HCT116 (cell line): ENCODE results near the gene DPP4. TPM values are rescaled to one million over a fixed set of nuclear protein-coding genes. Genes with fewer than 3 reads are reported as not detected.
A peak's percentile ranks its signal among the peaks of the same experiment; 100 is the strongest.

Experiments
- ATAC-seq: fragments of 200-7000 bp; cut with Tn5 transposase; 2 replicates; pipeline ENCODE4 v1.9.1; 2020; ENCODE audit warnings: mild to moderate bottlenecking, moderate library complexity
- BruUV-seq: library from RNA; stranded (reverse); fragments of 400-500 nt; replicated peaks from 2 replicates; lab custom pipeline; 2021; lab: Mats Ljungman, UMichigan
- CTCF ChIA-PET: fragments of 300-600 bp; sonication (Branson Sonifier 250); formaldehyde crosslinking; loops from one replicate; lab custom pipeline; 2021; ENCODE audit warnings: antibody characterized with exemption; lab: Charles Lee
- POLR2A ChIA-PET: fragments of 300-600, 350-600 bp; sonication (Branson Sonifier 250); formaldehyde crosslinking; loops from one replicate; lab custom pipeline; 2021; ENCODE audit warnings: antibody characterized with exemption; lab: Charles Lee
- RAD21 ChIA-PET, 2 experiments: fragments of 300-600 bp; sonication (Branson Sonifier 250); formaldehyde crosslinking; loops; one replicate each; lab custom pipeline; 2023; ENCODE audit warnings: low total read pairs in 2 of 2; ENCODE audit not compliant: uncharacterized antibody in 2 of 2, unreplicated experiment in 2 of 2, low non-redundant PET in 1 of 2; lab: Charles Lee
- DNase-seq: peaks from one replicate; pipeline ENCODE4 v3.0.0-alpha.2; 2010; ENCODE audit warnings: low read depth, low spot score
- H2AFZ ChIP-seq: fragments of 200-600 bp; shearing (Covaris generic), sonication (generic); 2 replicates; pipeline ENCODE4 v1.6.1; 2017; ENCODE audit warnings: low read depth, mixed run types, mixed read lengths, antibody characterized with exemption, low read length; ENCODE audit not compliant: poor library complexity, severe bottlenecking
- H3K27ac ChIP-seq: 2 replicates; pipeline ENCODE4 v1.5.1; 2012; ENCODE audit warnings: low read depth, low read length
- H3K27me3 ChIP-seq: fragments of 200-600 bp; sonication (generic); 2 replicates; pipeline ENCODE4 v1.6.1; 2016; ENCODE audit warnings: mixed run types, low read length, mixed read lengths; ENCODE audit not compliant: insufficient read depth
- H3K36me3 ChIP-seq, 2 experiments: fragments of 200-500 bp in 1 of 2; fragments of 200-600 bp in 1 of 2; sonication (Bioruptor generic) in 1 of 2; sonication (generic) in 1 of 2; 2 replicates each; pipeline versions ENCODE4 v1.5.1 to v1.6.1; 2014 to 2016; ENCODE audit warnings: low read length in 2 of 2, inconsistent platforms in 1 of 2, mixed read lengths in 1 of 2, mixed run types in 1 of 2; ENCODE audit not compliant: insufficient read depth in 2 of 2, control insufficient read depth in 1 of 2
- H3K4me1 ChIP-seq, 2 experiments: fragments of 200-600 bp in 1 of 2; sonication (generic) in 1 of 2; 2 replicates each; pipeline versions ENCODE4 v1.5.1 to v1.6.1; 2012 to 2017; ENCODE audit warnings: low read length in 2 of 2, inconsistent platforms in 1 of 2, mild to moderate bottlenecking in 1 of 2, mixed read lengths in 1 of 2, mixed run types in 1 of 2, moderate library complexity in 1 of 2; ENCODE audit not compliant: insufficient read depth in 2 of 2, control insufficient read depth in 1 of 2
- H3K4me2 ChIP-seq: fragments of 200-600 bp; sonication (generic); 2 replicates; pipeline ENCODE4 v1.6.1; 2017; ENCODE audit warnings: mixed run types, low read length, mixed read lengths
- H3K4me3 ChIP-seq, 2 experiments: fragments of 200-600 bp in 1 of 2; sonication (generic) in 1 of 2; replicated peaks in 1 of 2; 2 replicates each; pipeline ENCODE4 v1.5.1; 2011 to 2016; ENCODE audit warnings: low read length in 2 of 2, control low read depth in 1 of 2, low read depth in 1 of 2, mild to moderate bottlenecking in 1 of 2, mixed read lengths in 1 of 2, mixed run types in 1 of 2
- H3K79me2 ChIP-seq: fragments of 200-600 bp; sonication (generic); 2 replicates; pipeline ENCODE4 v1.6.1; 2017; ENCODE audit warnings: mild to moderate bottlenecking, mixed run types, low read length, moderate library complexity, mixed read lengths; ENCODE audit not compliant: insufficient read depth
- H3K9ac ChIP-seq: fragments of 200-600 bp; sonication (generic); 2 replicates; pipeline ENCODE4 v1.6.1; 2016; ENCODE audit warnings: low read length, mixed read lengths
- H3K9me2 ChIP-seq: fragments of 200-600 bp; sonication (generic), shearing (Covaris generic); 2 replicates; pipeline ENCODE4 v1.6.1; 2017; ENCODE audit warnings: mixed run types, mild to moderate bottlenecking, moderate library complexity; ENCODE audit not compliant: insufficient read depth
- H3K9me3 ChIP-seq, 2 experiments: fragments of 200-500 bp in 1 of 2; fragments of 200-600 bp in 1 of 2; sonication (Bioruptor generic) in 1 of 2; sonication (generic) in 1 of 2; 2 replicates each; pipeline ENCODE4 v1.6.1; 2014 to 2017; ENCODE audit warnings: low read length in 2 of 2, mixed read lengths in 2 of 2, inconsistent platforms in 1 of 2, low read depth in 1 of 2, mild to moderate bottlenecking in 1 of 2, mixed run types in 1 of 2, moderate library complexity in 1 of 2; ENCODE audit not compliant: control insufficient read depth in 1 of 2, insufficient read depth in 1 of 2
- H4K20me1 ChIP-seq: fragments of 200-600 bp; sonication (generic), shearing (Covaris generic); 2 replicates; pipeline ENCODE4 v1.6.1; 2017; ENCODE audit warnings: mixed run types, mild to moderate bottlenecking, moderate library complexity; ENCODE audit not compliant: insufficient read depth
- CBX3 ChIP-seq: IDR thresholded peaks from 2 replicates; pipeline ENCODE4 v1.6.1; 2012; ENCODE audit warnings: low read depth
- EGR1 ChIP-seq: IDR thresholded peaks from 2 replicates; pipeline ENCODE4 v1.6.1; 2012; ENCODE audit warnings: low read depth
- ELF1 ChIP-seq: IDR thresholded peaks from 2 replicates; pipeline ENCODE4 v1.6.1; 2012; ENCODE audit warnings: low read depth, borderline replicate concordance
- RAD21 ChIP-seq: IDR thresholded peaks from 2 replicates; pipeline ENCODE4 v1.6.1; 2012; ENCODE audit warnings: low read depth, mild to moderate bottlenecking
- ZFX ChIP-seq: fragments of 450-650 bp; IDR thresholded peaks from 2 replicates; pipeline ENCODE4 v1.6.1; 2017
- intact Hi-C: fragments of 100-400 bp; cut with micrococcal nuclease; formaldehyde crosslinking; loops from 2 replicates; pipeline ENCODE4 v1.10.0; 2022
- total RNA-seq: library from RNA; stranded (reverse); gene quantifications from one replicate; pipeline ENCODE4 v1.2.1, GENCODE V29; 2021; ENCODE audit not compliant: unreplicated experiment
- TF ChIP-seq, protein P1 (sequence below): IDR thresholded peaks from 2 replicates; pipeline ENCODE4 v1.6.1; 2012
- TF ChIP-seq, protein P2 (sequence below), 3 experiments: fragments of 200-600 bp in 1 of 3; sonication (generic) in 1 of 3; IDR thresholded peaks in 2 of 3; conservative IDR thresholded peaks in 1 of 3; 2 replicates each; pipeline ENCODE4 v1.5.1; 2012 to 2017; ENCODE audit warnings: low read depth in 2 of 3, low read length in 2 of 3, antibody characterized with exemption in 1 of 3, borderline replicate concordance in 1 of 3, control low read depth in 1 of 3, mild to moderate bottlenecking in 1 of 3, mixed read lengths in 1 of 3, mixed run types in 1 of 3, moderate library complexity in 1 of 3; ENCODE audit not compliant: insufficient read depth in 1 of 3
- TF ChIP-seq, protein P3 (sequence below): IDR thresholded peaks from 2 replicates; pipeline ENCODE4 v1.6.1; 2012
- TF ChIP-seq, protein P4 (sequence below): IDR thresholded peaks from 2 replicates; pipeline ENCODE4 v1.6.1; 2012; ENCODE audit warnings: low read depth

DPP4 gene
- total RNA-seq, 1 experiment from 2014 or later = 3.6 TPM

DNA sequence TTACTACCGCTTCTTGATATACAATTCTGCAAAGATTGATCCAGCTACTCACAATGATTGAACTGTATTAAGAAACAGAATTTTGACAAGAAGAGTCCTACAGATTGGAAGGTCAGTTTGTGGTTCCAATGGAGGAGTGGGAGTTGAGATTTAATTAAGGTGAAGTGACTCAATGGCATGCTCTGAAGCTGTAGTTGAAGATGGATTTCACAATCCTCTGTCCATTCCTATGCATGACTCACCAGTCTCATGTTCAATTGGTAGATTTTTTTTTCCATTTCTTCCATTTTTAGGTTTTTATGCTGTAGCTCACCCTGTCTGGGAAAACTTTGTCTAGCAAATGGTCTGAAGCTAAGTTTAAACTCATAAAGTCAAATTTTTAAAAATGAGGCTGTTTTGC lies 83.3 kb downstream of the DPP4 start (continued):
- TF ChIP-seq CBX3 = peak; percentile 85
- TF ChIP-seq ELF1 = no peak
- TF ChIP-seq, all 23 proteins: peak for 11

DNA sequence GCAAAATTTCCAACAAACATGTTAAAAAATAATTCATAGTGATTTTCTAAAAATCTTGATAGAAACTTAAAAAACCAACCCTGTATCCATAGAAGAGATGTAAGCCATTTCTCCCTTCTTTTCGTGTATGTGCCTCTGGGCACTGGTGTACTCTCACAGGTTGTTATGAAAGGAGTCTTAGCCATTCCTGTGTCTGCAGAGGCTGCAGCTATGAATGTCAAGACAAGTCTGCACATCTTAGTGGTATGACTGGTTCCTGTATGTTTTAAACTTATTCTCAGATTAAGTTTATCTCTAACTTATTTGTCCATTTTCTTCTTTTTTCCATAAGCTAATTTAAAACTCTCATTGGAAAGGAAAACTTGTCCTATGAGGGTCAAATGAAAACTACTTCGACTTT lies 84.0 kb downstream of the DPP4 start:
- Histone ChIP-seq H3K9me2 (no peaks in the 10 kb centered on the region; the same call in 1 of the 2 replicates), H2AFZ (no peak overlapping the region), H3K4me1 (peaks cover 0 to 8% of the 10 kb centered on the region in 2 experiments; a peak in 2 of 4 replicates), H3K79me2 (no peaks in the 10 kb centered on the region), H3K9me3 (no peaks in the 10 kb centered on the region), H3K4me2 (no peak overlapping the region), H3K27me3 (no peaks in the 10 kb centered on the region), H3K36me3 (no peaks in the 10 kb centered on the region), H3K4me3 (no peak overlapping the region), H4K20me1 (no peaks in the 10 kb centered on the region), H3K27ac (no peak overlapping the region), H3K9ac (no peak overlapping the region)
- no peak for DNase-seq
- CTCF ChIA-PET = no interaction called here
- TF ChIP-seq ZFX (no peak), ELF1 (no peak)
- TF ChIP-seq, protein P1, sequence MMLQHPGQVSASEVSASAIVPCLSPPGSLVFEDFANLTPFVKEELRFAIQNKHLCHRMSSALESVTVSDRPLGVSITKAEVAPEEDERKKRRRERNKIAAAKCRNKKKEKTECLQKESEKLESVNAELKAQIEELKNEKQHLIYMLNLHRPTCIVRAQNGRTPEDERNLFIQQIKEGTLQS = no peak
- TF ChIP-seq, protein P2, sequence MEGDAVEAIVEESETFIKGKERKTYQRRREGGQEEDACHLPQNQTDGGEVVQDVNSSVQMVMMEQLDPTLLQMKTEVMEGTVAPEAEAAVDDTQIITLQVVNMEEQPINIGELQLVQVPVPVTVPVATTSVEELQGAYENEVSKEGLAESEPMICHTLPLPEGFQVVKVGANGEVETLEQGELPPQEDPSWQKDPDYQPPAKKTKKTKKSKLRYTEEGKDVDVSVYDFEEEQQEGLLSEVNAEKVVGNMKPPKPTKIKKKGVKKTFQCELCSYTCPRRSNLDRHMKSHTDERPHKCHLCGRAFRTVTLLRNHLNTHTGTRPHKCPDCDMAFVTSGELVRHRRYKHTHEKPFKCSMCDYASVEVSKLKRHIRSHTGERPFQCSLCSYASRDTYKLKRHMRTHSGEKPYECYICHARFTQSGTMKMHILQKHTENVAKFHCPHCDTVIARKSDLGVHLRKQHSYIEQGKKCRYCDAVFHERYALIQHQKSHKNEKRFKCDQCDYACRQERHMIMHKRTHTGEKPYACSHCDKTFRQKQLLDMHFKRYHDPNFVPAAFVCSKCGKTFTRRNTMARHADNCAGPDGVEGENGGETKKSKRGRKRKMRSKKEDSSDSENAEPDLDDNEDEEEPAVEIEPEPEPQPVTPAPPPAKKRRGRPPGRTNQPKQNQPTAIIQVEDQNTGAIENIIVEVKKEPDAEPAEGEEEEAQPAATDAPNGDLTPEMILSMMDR (IDR thresholded peaks at IDR 0.05 in 2 of 3, conservative IDR thresholded peaks at IDR 0.05 in 1 of 3; ENCODE audit: borderline replicate concordance in 1 of 3, insufficient read depth in 1 of 3, low read depth in 2 of 3, low read length in 2 of 3) = no peak
- RAD21 ChIA-PET = no interaction called here
- intact Hi-C loops = no loop called here
- POLR2A ChIA-PET = no interaction called here
- no TSS peak for BruUV-seq
- no peak for ATAC-seq

DNA sequence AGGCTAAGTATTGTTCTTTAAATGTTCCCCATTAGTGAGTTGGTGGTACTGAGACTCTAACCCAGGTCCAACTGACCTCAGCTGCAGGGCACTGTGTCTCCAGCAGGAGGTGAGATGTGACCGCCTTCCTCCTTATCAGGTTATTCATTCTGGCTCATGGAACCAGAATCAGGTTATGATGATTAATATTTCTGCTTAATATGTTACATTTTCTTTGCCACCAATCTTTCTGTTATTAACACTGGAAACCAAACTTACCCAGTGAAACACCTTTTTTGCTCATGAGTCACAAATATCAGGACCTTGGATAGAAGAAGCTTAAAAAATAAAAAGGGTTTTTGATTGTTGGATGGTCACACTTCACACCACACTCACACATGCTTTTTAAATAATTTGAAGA lies 85.4 kb downstream of the DPP4 start:
- ChIA-PET CTCF (interaction anchor here (0.8 to 1.5 kb wide), 2 partner anchors 11 to 19 kb away, joined by 3 to 4 read pairs; no protein-coding TSS in a partner anchor), POLR2A (no interaction called here), RAD21 (no interaction called here)
- DNase-seq = no peak
- BruUV-seq = no TSS peak
- ATAC-seq = peak; percentile 78
- no peaks in the 10 kb centered on the region for H3K27me3 ChIP-seq
- H3K9me2 ChIP-seq = no peaks in the 10 kb centered on the region; the same call in 1 of the 2 replicates
- no peak overlapping the region for H3K9ac ChIP-seq
- TF ChIP-seq EGR1 (no peak), RAD21 (peak; percentile 41)
- TF ChIP-seq, protein P2 (IDR thresholded peaks at IDR 0.05 in 2 of 3, conservative IDR thresholded peaks at IDR 0.05 in 1 of 3; ENCODE audit: borderline replicate concordance in 1 of 3, insufficient read depth in 1 of 3, low read depth in 2 of 3, low read length in 2 of 3) = peak in 2 of 3 experiments; percentile 48 to 51; a peak in 4 of 6 replicates
- TF ChIP-seq, protein P3, sequence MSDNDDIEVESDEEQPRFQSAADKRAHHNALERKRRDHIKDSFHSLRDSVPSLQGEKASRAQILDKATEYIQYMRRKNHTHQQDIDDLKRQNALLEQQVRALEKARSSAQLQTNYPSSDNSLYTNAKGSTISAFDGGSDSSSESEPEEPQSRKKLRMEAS = no peak
- TF ChIP-seq, protein P4, sequence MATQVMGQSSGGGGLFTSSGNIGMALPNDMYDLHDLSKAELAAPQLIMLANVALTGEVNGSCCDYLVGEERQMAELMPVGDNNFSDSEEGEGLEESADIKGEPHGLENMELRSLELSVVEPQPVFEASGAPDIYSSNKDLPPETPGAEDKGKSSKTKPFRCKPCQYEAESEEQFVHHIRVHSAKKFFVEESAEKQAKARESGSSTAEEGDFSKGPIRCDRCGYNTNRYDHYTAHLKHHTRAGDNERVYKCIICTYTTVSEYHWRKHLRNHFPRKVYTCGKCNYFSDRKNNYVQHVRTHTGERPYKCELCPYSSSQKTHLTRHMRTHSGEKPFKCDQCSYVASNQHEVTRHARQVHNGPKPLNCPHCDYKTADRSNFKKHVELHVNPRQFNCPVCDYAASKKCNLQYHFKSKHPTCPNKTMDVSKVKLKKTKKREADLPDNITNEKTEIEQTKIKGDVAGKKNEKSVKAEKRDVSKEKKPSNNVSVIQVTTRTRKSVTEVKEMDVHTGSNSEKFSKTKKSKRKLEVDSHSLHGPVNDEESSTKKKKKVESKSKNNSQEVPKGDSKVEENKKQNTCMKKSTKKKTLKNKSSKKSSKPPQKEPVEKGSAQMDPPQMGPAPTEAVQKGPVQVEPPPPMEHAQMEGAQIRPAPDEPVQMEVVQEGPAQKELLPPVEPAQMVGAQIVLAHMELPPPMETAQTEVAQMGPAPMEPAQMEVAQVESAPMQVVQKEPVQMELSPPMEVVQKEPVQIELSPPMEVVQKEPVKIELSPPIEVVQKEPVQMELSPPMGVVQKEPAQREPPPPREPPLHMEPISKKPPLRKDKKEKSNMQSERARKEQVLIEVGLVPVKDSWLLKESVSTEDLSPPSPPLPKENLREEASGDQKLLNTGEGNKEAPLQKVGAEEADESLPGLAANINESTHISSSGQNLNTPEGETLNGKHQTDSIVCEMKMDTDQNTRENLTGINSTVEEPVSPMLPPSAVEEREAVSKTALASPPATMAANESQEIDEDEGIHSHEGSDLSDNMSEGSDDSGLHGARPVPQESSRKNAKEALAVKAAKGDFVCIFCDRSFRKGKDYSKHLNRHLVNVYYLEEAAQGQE = peak; percentile 22
- TF ChIP-seq, all 23 proteins: peak for 3
- H3K79me2 ChIP-seq = no peaks in the 10 kb centered on the region
- no peak overlapping the region for H3K27ac ChIP-seq
- no peaks in the 10 kb centered on the region for H3K9me3 ChIP-seq
- intact Hi-C loops = no loop called here
- no peaks in the 10 kb centered on the region for H4K20me1 ChIP-seq
- no peak overlapping the region for H3K4me2 ChIP-seq
- no peak overlapping the region for H2AFZ ChIP-seq
- peaks cover 0 to 8% of the 10 kb centered on the region in 2 experiments; a peak in 2 of 4 replicates for H3K4me1 ChIP-seq
- no peak overlapping the region for H3K4me3 ChIP-seq
- H3K36me3 ChIP-seq = no peaks in the 10 kb centered on the region
